Neural crest cell (in vitro differentiated cells): ENCODE results near the gene KIF17. TPM values are rescaled to one million over a fixed set of nuclear protein-coding genes. Genes with fewer than 3 reads are reported as not detected.
A peak's percentile ranks its signal among the peaks of the same experiment; 100 is the strongest.

Source experiments
- DNase-seq: peaks from one replicate; pipeline ENCODE4 v3.0.0; 2021; ENCODE audit warnings: low read depth, mixed read lengths, low spot score
- H3K27ac Mint-ChIP-seq: one replicate; pipeline ENCODE4 v1.8.0; 2021; ENCODE audit warnings: mild to moderate bottlenecking, mixed read lengths; ENCODE audit not compliant: unreplicated experiment
- H3K27me3 Mint-ChIP-seq: 2 replicates; pipeline ENCODE4 v1.8.0; 2021; ENCODE audit warnings: low read depth, mild to moderate bottlenecking, mixed read lengths
- H3K36me3 Mint-ChIP-seq: 2 replicates; pipeline ENCODE4 v1.8.0; 2021; ENCODE audit warnings: low read depth, mild to moderate bottlenecking, mixed read lengths
- H3K4me1 Mint-ChIP-seq: 2 replicates; pipeline ENCODE4 v1.8.0; 2021; ENCODE audit warnings: mixed read lengths
- H3K4me3 Mint-ChIP-seq: one replicate; pipeline ENCODE4 v1.8.0; 2021; ENCODE audit warnings: mild to moderate bottlenecking, mixed read lengths
- H3K9me3 Mint-ChIP-seq: 2 replicates; pipeline ENCODE4 v1.8.0; 2021; ENCODE audit warnings: mixed read lengths
- CTCF ChIP-seq: fragments of 200-600 bp; sonication (generic); conservative IDR thresholded peaks from 2 replicates; pipeline ENCODE4 v1.5.0; 2021; ENCODE audit warnings: antibody characterized with exemption, mild to moderate bottlenecking
- total RNA-seq: library from RNA; stranded (reverse); gene quantifications from 2 replicates; pipeline ENCODE4 v1.2.1, GENCODE V29; 2021

KIF17 gene
- total RNA-seq, 1 donor from 2014 or later = 1.6 TPM

DNA sequence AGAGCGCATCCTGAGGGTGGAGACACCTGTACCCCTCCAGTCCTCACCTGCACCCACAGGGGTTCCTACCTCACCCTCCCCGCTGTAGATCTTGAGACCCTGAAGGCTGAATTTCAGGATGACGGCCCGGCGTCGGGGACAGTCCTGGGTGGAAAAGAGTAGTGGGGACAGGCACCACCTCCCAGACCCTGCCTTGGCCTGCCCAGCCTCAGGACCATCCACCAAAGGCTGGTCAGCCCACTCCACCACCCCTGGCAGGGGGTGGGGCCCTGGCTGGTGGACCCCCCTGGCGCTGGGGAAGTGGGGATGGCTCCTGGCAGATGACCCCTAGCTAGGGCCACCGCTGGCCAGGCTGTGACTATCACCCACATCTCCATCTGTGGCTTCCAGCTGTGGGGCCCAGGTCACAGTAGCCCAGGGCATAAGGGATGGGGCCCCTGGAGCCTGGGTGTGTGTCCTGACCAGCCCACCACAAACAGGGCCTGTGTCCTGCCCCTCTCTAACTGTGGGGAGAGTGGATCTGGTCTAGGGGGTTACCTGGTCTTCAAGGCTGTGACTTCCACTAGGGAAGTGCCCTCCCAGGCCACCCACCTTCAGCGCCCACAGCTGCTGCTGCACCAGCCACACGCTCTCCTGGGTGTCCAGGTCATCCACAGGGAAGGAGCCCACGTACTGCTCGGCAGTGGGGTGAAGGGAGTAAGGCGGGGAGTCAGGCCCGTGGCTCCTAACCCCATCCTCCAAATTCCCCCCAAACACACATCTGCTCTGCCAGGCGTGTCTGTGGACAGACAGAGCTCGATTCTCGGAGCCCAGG, 9.3 kb upstream of the KIF17 start:
- H3K4me3 Mint-ChIP-seq = no peak overlapping the region
- TF ChIP-seq CTCF = no peak

DNA sequence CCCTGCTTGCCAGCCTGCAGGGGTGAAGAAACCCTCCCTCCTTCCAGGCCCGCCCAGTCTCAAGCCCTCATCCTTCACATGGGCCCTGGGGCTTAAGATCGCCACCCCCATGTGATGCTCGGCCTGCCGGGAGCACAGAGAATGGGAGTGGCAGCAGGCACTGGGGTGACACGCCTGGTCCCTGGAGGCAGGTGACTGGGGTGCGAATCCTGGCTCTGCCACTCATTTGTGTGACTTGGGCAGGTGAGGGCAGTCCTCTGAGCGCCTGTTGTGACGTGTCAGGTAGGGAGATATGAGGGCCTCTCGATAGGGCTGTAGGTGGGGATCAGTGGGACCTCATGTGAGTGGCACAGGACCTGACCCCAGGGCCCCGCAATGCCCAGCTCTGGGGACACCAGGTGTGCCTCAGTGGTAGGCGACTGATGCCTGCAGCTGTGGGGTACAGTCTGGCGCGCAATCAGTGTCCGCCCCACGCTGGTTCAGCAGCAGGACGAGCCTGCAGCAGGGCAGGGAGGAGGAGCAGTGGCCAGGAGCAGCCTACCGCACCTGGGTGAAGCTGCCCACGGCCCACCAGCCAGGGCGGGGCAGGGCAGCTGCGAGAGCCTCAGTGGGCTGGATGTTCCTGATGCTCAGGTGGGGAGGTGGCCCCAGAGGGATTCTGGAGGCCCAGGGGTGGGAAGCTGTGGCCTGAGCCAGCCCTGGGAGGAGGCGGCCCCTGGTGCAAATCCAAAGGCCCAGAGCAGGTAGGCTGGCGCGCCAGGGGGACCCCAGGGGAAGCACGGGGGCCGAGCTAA, 8.5 kb upstream of the KIF17 start:
- H3K36me3 Mint-ChIP-seq = no peaks in the 10 kb centered on the region
- H3K4me3 Mint-ChIP-seq = no peak overlapping the region
- no peak overlapping the region for H3K27ac Mint-ChIP-seq
- H3K9me3 Mint-ChIP-seq = no peaks in the 10 kb centered on the region
- peaks cover 9% of the 10 kb centered on the region for H3K4me1 Mint-ChIP-seq
- DNase-seq = no peak
- no peak for TF ChIP-seq CTCF
- H3K27me3 Mint-ChIP-seq = peaks cover 36% of the 10 kb centered on the region

More for the DNA sequence above, 9.3 kb upstream of the KIF17 start:
- peaks cover 39% of the 10 kb centered on the region for H3K27me3 Mint-ChIP-seq
- DNase-seq = no peak
- H3K27ac Mint-ChIP-seq = no peak overlapping the region
- no peaks in the 10 kb centered on the region for H3K36me3 Mint-ChIP-seq
- H3K4me1 Mint-ChIP-seq = peaks cover 9% of the 10 kb centered on the region
- H3K9me3 Mint-ChIP-seq = no peaks in the 10 kb centered on the region

GRCh38 chr1:20725189-20726117, 7.6 kb upstream of the KIF17 start:
- peak overlapping the region; percentile 27 for H3K4me3 Mint-ChIP-seq
- DNase-seq = no peak
- no peaks in the 10 kb centered on the region for H3K36me3 Mint-ChIP-seq
- no peak for TF ChIP-seq CTCF
- peaks cover 28% of the 10 kb centered on the region for H3K27me3 Mint-ChIP-seq
- H3K4me1 Mint-ChIP-seq = peaks cover 9% of the 10 kb centered on the region
- no peaks in the 10 kb centered on the region for H3K9me3 Mint-ChIP-seq
- H3K27ac Mint-ChIP-seq = no peak overlapping the region

- Mint-ChIP-seq H3K27ac (no peak overlapping the region), H3K4me1 (peaks cover 9% of the 10 kb centered on the region), H3K9me3 (no peaks in the 10 kb centered on the region), H3K4me3 (no peak overlapping the region), H3K27me3 (peaks cover 24% of the 10 kb centered on the region), H3K36me3 (no peaks in the 10 kb centered on the region)
- no peak for DNase-seq
- no peak for TF ChIP-seq CTCF
Observed at GRCh38 chr1:20724364-20725188, 6.8 kb upstream of the KIF17 start.
